Measurements from ENCODE around the gene PURA.
A peak's percentile ranks its signal among the peaks of the same experiment; 100 is the strongest.

PURA gene

DNA sequence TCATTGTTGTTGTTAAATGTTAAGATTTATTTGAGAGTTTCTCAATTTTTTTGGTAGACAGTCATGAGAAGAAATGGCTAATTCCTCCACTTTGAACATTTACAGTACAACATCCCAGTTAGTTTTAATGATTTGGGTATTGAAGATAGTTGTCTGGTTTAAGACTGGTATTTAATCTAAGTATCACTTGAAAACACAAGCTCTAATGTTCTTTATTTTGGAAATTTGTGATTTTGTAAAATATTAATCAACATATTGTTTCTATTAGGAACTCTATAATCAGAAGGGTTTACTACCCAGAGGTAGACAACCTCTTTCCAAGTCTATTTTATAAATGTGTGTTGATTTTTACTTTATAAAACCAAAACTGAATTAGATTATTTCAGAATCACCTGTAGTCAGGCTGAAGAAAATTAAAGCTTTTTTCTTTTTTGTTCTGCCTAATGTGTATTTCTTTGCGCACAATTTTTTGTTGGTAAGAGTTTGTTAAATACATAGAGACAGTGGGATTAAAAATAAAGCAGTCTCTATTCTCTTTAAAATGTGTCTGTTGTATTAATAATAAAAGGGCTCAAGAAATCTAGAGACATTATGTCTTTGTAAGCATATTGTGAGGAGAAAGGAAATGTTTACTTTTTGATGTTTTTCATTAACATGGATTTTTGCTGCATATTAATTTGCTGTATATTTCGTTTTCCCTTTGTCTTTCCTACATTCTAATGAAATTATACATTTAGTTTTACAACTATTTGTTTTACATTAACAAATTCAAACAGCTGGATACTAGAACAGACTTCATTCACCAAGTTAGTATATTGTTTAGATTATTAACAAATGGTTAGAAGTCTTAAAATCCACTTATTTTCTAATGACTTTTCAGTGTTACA lies 3.9 kb upstream of the PURA start:
- DNase-seq (ENCODE audit: extremely low read depth in 1 of 2, low read depth in 1 of 2), result no peak

- no peak for DNase-seq (ENCODE audit: extremely low read depth in 1 of 2, low read depth in 1 of 2)
These were observed 3.3 kb upstream of the PURA start for GRCh38 chr5:140110646-140110957.

GRCh38 chr5:140111011-140111858 lies 2.7 kb upstream of the PURA start:
- DNase-seq (ENCODE audit: extremely low read depth in 1 of 2, low read depth in 1 of 2), result no peak

DNA sequence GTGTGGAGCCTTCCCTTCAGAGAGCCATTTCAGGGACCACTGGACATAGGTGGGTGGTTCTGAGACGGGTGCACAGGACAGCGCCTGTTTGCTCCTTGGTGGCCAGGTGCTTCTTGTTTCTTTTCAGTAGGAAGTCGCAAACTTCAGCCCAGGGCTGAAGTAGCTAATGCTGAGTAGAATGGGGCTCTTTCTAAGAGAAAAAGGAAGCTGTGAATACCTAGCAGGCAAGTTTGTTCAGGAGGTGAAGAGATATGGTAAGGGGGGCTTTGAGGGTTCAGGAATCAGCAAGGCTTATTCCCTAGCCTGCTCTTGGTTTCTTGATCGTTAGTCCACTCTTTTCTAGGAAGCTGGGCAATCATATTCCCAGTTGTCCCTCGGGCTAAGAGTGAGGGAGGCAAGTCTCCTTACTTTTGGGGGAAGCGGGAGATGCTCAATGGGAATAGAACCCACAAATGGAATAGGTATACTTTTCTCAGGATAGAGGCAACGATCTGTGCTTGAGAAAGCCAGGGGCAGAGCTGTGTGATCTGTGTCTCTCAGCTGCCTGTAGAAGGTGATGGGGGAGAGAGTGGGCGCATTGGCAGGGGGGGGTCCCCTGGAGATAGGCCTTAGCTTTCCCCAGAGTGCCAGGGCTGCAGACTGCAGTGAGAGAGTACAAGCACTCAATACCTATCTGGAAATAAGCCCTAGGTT lies 1.9 kb upstream of the PURA start:
- no peak for DNase-seq (ENCODE audit: extremely low read depth in 1 of 2, low read depth in 1 of 2)

DNA sequence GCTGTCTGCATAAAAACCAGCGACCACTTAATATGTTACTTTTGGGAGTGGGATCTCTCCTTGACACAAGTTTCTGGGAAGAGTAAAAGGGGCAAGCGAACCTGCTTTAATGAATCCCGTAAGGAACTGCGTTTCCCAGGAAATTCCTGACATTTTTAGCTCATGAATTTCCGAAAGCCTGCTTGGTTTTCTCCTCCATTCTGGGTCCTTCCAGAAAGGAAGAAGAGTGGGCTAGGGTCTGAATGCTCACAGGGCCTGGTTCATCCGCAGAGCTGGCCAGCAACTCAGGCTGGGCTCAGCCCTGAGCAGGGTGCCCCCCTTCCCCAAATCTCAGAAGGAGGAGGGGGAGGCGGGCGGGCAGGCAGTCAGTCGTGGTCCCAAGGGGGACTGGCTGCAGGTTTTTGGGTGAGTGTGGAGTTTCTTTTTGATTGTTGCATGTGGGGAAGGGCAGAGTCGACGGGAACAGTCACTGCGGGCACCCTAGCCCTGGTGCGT lies 1.2 kb upstream of the PURA start:
- no peak for DNase-seq (ENCODE audit: extremely low read depth in 1 of 2, low read depth in 1 of 2)

DNA sequence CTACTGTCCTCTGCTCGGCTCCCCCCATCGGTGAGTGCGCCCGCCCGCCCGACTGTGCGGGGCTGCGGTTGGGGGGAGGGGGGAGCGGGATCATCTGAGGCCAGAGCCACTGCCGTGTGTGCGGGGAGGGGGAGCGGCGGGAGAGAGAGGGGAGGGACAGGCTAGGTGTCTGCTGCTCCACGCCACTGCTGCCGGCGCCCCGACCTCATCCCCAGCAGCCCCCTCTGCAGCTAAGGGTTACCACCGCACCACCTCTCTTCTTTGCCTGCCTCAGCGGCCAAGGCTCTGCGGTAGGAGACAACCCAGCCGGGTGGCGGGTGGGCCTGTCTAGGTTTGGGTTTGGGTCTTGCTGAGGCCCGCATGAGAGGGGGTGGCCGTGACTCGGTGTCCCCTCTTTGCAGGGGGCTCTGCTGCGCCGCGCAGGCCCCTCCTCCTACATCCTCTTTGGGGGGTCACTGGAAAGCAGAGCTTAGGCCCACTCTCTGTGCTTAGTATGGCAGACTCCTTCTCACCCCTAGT lies 670 bp upstream of the PURA start:
- no peak for DNase-seq (ENCODE audit: extremely low read depth in 1 of 2, low read depth in 1 of 2)

GRCh38 chr5:140114341-140115185 lies 654 bp downstream of the PURA start:
- DNase-seq (ENCODE audit: extremely low read depth in 1 of 2, low read depth in 1 of 2), result peak in 1 of 2 donors; percentile 14

DNA sequence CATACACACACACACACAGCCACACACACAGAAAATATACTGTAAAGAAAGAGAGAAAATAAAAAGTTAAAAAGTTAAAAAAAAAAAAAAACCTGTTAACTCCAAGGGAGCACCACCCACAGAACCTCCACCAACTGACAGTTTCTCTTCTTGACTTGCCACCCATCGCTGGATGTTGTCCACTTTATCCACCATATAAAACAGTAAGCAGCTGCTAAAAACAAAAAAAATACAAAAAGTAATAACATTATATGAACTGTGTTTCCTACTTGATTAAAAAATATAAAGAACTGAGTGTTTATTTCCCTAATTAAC lies 1.2 kb downstream of the PURA start:
- DNase-seq (ENCODE audit: extremely low read depth in 1 of 2, low read depth in 1 of 2), result no peak

DNA sequence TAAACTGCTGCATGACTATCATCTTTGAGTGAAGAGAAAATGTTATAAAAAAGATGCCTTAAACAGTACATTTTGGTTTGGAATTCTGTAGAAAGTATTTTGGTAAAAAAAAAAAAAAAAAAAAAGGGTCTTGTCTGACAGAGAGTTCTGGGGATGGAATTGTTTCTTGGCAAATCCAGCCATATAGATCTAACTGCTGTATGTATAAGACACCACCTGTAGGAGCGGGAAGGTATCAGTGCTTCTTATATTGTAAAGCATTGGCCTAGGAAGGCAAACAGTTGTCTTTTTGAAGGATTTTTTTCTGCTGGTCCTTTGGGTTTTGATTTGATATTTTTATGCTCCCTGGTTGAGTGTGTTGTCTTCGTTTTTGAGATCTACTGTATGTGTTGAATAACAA lies 2.8 kb downstream of the PURA start:
- no peak for DNase-seq (ENCODE audit: extremely low read depth in 1 of 2, low read depth in 1 of 2)

GRCh38 chr5:140117523-140117922 lies 3.6 kb downstream of the PURA start:
- no peak for DNase-seq (ENCODE audit: extremely low read depth in 1 of 2, low read depth in 1 of 2)

DNA sequence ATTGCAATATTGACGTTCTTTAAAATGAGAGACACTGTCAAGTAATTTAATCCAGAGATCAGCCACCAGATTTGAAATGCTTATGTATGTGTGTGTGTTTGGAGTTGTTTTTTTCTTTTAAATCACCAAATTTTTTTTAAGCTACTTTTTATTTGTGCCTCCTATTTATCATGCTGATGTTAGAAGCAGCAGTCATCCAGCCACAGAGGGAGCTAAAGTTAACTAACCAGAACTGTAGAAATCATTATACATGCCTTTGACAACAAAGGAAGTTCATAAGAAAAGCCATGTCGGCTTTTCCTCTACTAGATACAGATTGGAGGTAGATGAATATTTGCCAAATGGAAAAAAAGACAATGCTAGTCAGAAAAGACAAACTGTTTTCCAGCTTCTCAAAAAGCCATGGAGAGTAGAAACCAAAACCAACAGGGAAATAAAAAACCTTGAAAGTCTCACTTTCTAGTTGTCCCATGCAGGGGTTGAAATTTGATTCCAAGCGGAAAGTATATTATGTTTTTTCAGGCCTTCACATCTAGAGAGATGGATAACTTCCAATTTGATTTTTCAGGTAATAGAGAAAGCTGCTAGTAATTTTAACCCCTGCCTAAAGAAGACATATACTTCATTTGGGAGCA lies 4.5 kb downstream of the PURA start:
- DNase-seq (ENCODE audit: extremely low read depth in 1 of 2, low read depth in 1 of 2), result no peak

- no peak for DNase-seq (ENCODE audit: extremely low read depth in 1 of 2, low read depth in 1 of 2)
These were observed 11.7 kb downstream of the PURA start, which contains the start of gene IGIP for GRCh38 chr5:140125637-140126036. IGIP (plus strand) TSS chr5:140125937; CDS start chr5:140128477, 2,540 bp downstream.

DNA sequence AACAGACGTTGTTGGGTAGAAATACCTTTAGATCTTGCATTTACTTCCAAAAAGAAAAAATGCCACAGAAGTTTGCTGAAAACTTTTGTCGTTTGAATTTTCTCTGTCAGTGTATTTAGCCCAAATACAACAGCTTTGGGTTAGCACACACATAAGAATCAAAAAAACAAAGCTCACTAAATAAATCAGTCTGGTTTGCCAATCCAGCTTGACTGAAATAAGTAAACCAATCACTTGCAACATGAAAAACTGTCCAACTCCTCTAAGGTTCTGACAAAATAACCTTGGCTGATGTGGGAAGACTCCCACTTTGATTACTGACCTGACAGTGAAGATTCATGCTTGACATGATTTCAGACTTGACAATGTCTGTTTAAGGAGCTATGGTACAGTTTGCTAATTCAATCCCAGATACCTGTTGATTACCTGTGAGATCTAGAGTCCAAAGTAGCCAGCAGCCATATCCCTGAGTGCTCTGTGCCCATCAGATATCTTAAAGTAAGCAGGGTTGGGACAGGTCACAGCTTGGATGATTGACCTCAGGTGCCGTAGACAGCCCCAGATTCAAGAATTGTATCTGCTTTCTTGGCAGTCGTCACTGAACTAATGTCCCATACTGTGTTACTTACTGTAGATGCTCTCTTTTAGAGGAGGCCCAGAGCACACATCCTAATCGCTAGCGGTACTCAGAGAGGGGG lies 12.6 kb downstream of the PURA start:
- no peak for DNase-seq (ENCODE audit: extremely low read depth in 1 of 2, low read depth in 1 of 2)

- no peak for DNase-seq (ENCODE audit: extremely low read depth in 1 of 2, low read depth in 1 of 2)
These were observed 14.5 kb downstream of the PURA start for GRCh38 chr5:140128376-140128775.

DNA sequence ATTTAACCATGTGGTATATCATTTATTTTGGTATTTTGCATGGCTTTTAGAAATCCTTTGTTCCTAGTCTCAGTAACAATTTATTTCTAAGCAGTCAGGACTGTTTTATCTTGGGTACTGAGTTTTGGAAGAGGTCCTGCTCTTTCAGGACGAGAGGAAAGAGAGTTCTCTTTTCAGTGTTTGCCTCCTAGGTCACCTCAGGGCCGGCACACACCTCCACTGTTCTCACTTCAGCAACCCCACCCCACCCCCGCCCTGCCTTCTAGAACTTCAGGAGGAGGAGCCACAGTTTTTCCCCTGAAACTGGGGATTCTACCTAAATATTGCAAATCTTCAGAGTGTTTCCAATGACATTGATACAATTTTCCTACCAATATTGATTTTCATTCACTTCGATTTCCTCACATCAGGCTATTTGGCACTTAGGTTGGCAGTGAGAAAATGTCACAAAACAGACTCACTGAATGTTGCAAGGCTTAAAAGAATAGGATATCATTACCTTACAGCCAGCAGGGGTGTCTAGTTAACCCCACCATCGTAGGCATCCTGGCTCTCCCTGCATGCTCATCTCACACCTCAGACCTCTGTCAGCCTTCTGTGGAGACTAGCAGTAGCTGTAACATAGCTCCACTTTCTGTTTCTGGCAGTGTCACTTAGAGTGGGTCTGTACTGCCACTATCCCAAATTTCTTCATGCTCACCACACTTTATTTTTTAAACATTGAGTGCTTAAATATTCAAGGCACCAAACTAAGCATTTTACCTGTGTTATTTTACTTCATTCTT lies 17.2 kb downstream of the PURA start:
- no peak for DNase-seq (ENCODE audit: extremely low read depth in 1 of 2, low read depth in 1 of 2)

GRCh38 chr5:140131967-140132409 lies 18.1 kb downstream of the PURA start:
- no peak for DNase-seq (ENCODE audit: extremely low read depth in 1 of 2, low read depth in 1 of 2)

GRCh38 chr5:140133514-140134167 lies 19.7 kb downstream of the PURA start:
- DNase-seq (ENCODE audit: extremely low read depth in 1 of 2, low read depth in 1 of 2), result no peak
